Measurements from ENCODE around the gene PLPP4. TPM values are rescaled to one million over a fixed set of nuclear protein-coding genes. Genes with fewer than 3 reads are reported as not detected.

Gene PLPP4
- total and polyA plus RNA-seq, 2 of the 13 experiments (the other 11 are each of a cell fraction or from before 2014, with no cell fraction given): not detected

DNA sequence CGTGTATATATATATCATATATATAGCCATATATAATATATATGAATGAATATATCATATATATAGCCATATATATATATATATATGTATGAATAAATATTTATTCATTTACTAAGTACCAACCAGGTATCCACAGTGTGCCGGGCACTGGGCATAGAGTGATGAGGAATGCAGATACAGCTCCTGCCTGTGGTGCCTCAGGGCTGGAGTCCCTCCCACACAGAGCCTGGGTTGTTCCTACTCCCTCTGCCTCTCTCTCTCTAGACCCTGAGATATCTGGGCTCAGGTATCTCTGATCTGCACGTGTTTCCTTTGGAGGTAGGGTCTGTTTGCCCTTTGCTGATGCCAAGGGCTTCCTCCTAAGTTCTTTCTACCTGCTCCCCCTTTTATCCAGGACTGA is 1.4 kb upstream of the PLPP4 start (continued):
- TF ChIP-seq, protein P1, sequence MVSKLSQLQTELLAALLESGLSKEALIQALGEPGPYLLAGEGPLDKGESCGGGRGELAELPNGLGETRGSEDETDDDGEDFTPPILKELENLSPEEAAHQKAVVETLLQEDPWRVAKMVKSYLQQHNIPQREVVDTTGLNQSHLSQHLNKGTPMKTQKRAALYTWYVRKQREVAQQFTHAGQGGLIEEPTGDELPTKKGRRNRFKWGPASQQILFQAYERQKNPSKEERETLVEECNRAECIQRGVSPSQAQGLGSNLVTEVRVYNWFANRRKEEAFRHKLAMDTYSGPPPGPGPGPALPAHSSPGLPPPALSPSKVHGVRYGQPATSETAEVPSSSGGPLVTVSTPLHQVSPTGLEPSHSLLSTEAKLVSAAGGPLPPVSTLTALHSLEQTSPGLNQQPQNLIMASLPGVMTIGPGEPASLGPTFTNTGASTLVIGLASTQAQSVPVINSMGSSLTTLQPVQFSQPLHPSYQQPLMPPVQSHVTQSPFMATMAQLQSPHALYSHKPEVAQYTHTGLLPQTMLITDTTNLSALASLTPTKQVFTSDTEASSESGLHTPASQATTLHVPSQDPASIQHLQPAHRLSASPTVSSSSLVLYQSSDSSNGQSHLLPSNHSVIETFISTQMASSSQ (IDR thresholded peaks at IDR 0.05; ENCODE audit: low read depth): no peak
- TF ChIP-seq, protein P1 (CRISPR knock-in tag; IDR thresholded peaks at IDR 0.05; ENCODE audit: borderline replicate concordance): no peak
- TF ChIP-seq, protein P2, sequence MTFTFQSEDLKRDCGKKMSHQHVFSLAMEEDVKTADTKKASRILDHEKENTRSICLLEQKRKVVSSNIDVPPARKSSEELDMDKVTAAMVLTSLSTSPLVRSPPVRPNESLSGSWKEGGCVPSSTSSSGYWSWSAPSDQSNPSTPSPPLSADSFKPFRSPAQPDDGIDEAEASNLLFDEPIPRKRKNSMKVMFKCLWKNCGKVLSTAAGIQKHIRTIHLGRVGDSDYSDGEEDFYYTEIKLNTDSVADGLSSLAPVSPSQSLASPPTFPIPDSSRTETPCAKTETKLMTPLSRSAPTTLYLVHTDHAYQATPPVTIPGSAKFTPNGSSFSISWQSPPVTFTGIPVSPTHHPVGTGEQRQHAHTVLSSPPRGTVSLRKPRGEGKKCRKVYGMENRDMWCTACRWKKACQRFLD (CRISPR knock-in tag; IDR thresholded peaks at IDR 0.05; ENCODE audit: borderline replicate concordance): no peak
- TF ChIP-seq, protein P3, sequence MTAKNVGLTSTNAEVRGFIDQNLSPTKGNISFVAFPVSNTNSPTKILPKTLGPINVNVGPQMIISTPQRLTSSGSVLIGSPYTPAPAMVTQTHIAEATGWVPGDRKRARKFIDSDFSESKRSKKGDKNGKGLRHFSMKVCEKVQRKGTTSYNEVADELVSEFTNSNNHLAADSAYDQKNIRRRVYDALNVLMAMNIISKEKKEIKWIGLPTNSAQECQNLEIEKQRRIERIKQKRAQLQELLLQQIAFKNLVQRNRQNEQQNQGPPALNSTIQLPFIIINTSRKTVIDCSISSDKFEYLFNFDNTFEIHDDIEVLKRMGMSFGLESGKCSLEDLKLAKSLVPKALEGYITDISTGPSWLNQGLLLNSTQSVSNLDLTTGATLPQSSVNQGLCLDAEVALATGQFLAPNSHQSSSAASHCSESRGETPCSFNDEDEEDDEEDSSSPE (CRISPR knock-in tag; IDR thresholded peaks at IDR 0.05): no peak

DNA sequence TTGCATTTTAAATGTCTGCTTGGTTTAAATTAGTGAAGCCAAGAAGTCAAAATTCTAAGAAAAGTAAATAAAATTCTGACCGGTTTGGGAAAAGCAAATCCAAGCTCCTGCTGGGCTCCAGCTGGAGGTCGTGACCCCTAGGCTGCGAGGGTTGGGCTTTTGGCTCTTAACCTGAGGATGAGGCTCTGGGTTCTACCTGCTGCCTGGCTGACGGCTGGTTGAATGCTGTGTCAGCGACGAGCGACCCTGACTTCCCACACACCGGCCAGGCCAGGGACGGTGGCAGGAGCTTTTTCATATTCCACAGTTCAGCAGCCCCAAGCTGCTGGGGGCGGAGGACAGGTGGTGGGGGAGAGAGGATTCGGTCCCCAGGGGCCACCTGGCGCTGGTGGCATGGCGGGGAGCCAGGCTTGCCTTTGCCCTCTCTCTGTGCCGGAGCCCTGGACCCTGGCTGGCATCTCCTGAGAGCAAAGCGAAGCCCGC is 843 bp upstream of the PLPP4 start:
- Histone ChIP-seq H3K4me1 (ENCODE audit: insufficient read depth, low read length) (no peaks in the 10 kb centered on the region; the same call in 1 of the 2 replicates), H3K4me3 (replicated peaks in 1 of 3; ENCODE audit: insufficient read depth in 1 of 3, low read depth in 2 of 3, low read length in 3 of 3) (peak overlapping the region in 1 of 3 experiments; percentile 48; a peak in 1 of 6 replicates), H3K9ac (ENCODE audit: insufficient read depth, low read depth, low read length) (no peak overlapping the region), H3K79me2 (ENCODE audit: insufficient read depth, low read length) (no peaks in the 10 kb centered on the region), H3K9me3 (ENCODE audit: low read length) (no peaks in the 10 kb centered on the region), H3K27ac (ENCODE audit: extremely low read length, insufficient read depth, low read length) (no peak overlapping the region), H3K36me3 (replicated peaks in 1 of 2; ENCODE audit: control insufficient read depth in 1 of 2, insufficient read depth in 2 of 2, low read length in 2 of 2) (no peaks in the 10 kb centered on the region), H2AFZ (ENCODE audit: low read length) (no peak overlapping the region), H3K27me3 (ENCODE audit: control insufficient read depth in 1 of 2, insufficient read depth in 2 of 2, low read length in 2 of 2) (peaks cover 5 to 42% of the 10 kb centered on the region in 2 experiments; a peak in 3 of 5 replicates), H3K4me2 (ENCODE audit: low read depth, low read length) (peak overlapping the region; percentile 51), H4K20me1 (ENCODE audit: insufficient read depth, low read length) (no peaks in the 10 kb centered on the region)
- POLR2A ChIA-PET: no interaction called here
- WGBS (ENCODE audit: low lambda C conversion rate): 19% methylated on average over 14 of the region's 16 CpGs
- no peak for FAIRE-seq
- in situ Hi-C loops (cut with HindIII; ENCODE audit: extremely low pct_ligation_motif_present, low pct_unique_long_range_greater_than_20kb): no loop called here
- intact Hi-C loops (cut with micrococcal nuclease; ENCODE audit: unreplicated experiment): no loop called here
- no TSS peak for BruUV-seq (replicated peaks)
- peak; percentile 29; the same call in 2 of the 3 replicates for ATAC-seq
- no peak for DNase-seq (ENCODE audit: low spot score)
- CTCF ChIA-PET (ENCODE audit: low intra/inter-chr PET ratio, low total read pairs): no interaction called here
- TF ChIP-seq, protein P4, sequence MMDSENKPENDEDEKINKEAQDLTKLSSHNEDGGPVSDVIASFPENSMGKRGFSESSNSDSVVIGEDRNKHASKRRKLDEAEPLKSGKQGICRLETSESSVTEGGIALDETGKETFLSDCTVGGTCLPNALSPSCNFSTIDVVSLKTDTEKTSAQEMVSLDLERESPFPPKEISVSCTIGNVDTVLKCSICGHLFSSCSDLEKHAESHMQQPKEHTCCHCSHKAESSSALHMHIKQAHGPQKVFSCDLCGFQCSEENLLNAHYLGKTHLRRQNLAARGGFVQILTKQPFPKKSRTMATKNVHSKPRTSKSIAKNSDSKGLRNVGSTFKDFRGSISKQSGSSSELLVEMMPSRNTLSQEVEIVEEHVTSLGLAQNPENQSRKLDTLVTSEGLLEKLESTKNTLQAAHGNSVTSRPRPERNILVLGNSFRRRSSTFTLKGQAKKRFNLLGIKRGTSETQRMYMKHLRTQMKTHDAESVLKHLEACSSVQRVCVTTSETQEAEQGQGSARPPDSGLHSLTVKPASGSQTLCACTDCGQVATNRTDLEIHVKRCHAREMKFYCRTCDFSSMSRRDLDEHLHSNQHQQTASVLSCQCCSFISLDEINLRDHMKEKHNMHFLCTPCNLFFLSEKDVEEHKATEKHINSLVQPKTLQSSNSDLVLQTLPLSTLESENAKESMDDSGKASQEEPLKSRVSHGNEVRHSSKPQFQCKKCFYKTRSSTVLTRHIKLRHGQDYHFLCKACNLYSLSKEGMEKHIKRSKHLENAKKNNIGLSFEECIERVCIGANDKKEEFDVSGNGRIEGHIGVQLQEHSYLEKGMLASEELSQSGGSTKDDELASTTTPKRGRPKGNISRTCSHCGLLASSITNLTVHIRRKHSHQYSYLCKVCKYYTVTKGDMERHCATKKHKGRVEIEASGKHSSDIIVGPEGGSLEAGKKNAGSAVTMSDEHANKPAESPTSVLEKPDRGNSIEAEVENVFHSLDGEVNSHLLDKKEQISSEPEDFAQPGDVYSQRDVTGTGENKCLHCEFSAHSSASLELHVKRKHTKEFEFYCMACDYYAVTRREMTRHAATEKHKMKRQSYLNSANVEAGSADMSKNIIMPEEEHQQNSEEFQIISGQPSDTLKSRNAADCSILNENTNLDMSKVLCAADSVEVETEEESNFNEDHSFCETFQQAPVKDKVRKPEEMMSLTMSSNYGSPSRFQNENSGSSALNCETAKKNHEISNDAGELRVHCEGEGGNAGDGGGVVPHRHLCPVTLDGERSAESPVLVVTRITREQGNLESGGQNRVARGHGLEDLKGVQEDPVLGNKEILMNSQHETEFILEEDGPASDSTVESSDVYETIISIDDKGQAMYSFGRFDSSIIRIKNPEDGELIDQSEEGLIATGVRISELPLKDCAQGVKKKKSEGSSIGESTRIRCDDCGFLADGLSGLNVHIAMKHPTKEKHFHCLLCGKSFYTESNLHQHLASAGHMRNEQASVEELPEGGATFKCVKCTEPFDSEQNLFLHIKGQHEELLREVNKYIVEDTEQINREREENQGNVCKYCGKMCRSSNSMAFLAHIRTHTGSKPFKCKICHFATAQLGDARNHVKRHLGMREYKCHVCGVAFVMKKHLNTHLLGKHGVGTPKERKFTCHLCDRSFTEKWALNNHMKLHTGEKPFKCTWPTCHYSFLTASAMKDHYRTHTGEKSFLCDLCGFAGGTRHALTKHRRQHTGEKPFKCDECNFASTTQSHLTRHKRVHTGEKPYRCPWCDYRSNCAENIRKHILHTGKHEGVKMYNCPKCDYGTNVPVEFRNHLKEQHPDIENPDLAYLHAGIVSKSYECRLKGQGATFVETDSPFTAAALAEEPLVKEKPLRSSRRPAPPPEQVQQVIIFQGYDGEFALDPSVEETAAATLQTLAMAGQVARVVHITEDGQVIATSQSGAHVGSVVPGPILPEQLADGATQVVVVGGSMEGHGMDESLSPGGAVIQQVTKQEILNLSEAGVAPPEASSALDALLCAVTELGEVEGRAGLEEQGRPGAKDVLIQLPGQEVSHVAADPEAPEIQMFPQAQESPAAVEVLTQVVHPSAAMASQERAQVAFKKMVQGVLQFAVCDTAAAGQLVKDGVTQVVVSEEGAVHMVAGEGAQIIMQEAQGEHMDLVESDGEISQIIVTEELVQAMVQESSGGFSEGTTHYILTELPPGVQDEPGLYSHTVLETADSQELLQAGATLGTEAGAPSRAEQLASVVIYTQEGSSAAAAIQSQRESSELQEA (CRISPR knock-in tag; IDR thresholded peaks at IDR 0.05; ENCODE audit: not compliant biosample characterization): no peak
- TF ChIP-seq TAF15 (IDR thresholded peaks at IDR 0.05; ENCODE audit: low read depth, low read length, poor library complexity, severe bottlenecking): no peak

Measured in HepG2 (cell line).